ENCODE data around the gene CCDC192. TPM values are rescaled to one million over a fixed set of nuclear protein-coding genes. Genes with fewer than 3 reads are reported as not detected.

CCDC192 gene
- total RNA-seq, 3 donors from 2014 or later, result 1.3 TPM; not detected in 2

- Histone ChIP-seq H3K27me3 (no peaks in the 10 kb centered on the region), H3K4me3 (no peak overlapping the region), H3K27ac (no peak overlapping the region), H3K4me1 (peaks cover 0 to 2% of the 10 kb centered on the region in 2 donors), H3K36me3 (no peaks in the 10 kb centered on the region), H3K9me3 (no peaks in the 10 kb centered on the region)
- TF ChIP-seq POLR2AphosphoS5 (IDR thresholded peaks at IDR 0.05) (no peak), POLR2A (IDR thresholded peaks at IDR 0.05) (no peak), CTCF (IDR thresholded peaks at IDR 0.05) (no peak)
- no peak for DNase-seq (ENCODE audit: low spot score in 2 of 2)
- intact Hi-C loops (cut with DNase I; ENCODE audit: low total_unique reads), result no loop called here
These were observed 22.6 kb upstream of the CCDC192 start for GRCh38 chr5:127680595-127680994.

GRCh38 chr5:127683008-127683407 is 20.2 kb upstream of the CCDC192 start:
- no peak overlapping the region for H3K27ac ChIP-seq
- H3K4me3 ChIP-seq, result no peak overlapping the region
- intact Hi-C loops (cut with DNase I; ENCODE audit: low total_unique reads), result no loop called here
- peak in 1 of 2 donors; percentile 54 for DNase-seq (ENCODE audit: low spot score in 2 of 2)
- peaks cover 0 to 8% of the 10 kb centered on the region in 2 donors for H3K4me1 ChIP-seq
- H3K36me3 ChIP-seq, result no peaks in the 10 kb centered on the region
- H3K27me3 ChIP-seq, result no peaks in the 10 kb centered on the region
- TF ChIP-seq POLR2A (IDR thresholded peaks at IDR 0.05), result no peak
- TF ChIP-seq POLR2AphosphoS5 (IDR thresholded peaks at IDR 0.05), result no peak
- TF ChIP-seq CTCF (IDR thresholded peaks at IDR 0.05), result no peak
- H3K9me3 ChIP-seq, result no peaks in the 10 kb centered on the region

GRCh38 chr5:127684726-127685467 is 18.3 kb upstream of the CCDC192 start:
- no peak overlapping the region for H3K4me3 ChIP-seq
- H3K36me3 ChIP-seq, result no peaks in the 10 kb centered on the region
- intact Hi-C loops (cut with DNase I; ENCODE audit: low total_unique reads), result no loop called here
- peak overlapping the region; percentile 43 to 59 for H3K27ac ChIP-seq
- peaks cover 0 to 8% of the 10 kb centered on the region in 2 donors for H3K4me1 ChIP-seq
- no peak for DNase-seq (ENCODE audit: low spot score in 2 of 2)
- H3K9me3 ChIP-seq, result no peaks in the 10 kb centered on the region
- TF ChIP-seq CTCF (IDR thresholded peaks at IDR 0.05) (no peak), POLR2AphosphoS5 (IDR thresholded peaks at IDR 0.05) (no peak), POLR2A (IDR thresholded peaks at IDR 0.05) (no peak)
- H3K27me3 ChIP-seq, result no peaks in the 10 kb centered on the region

- Histone ChIP-seq H3K36me3 (no peaks in the 10 kb centered on the region), H3K4me3 (no peak overlapping the region), H3K27me3 (no peaks in the 10 kb centered on the region), H3K4me1 (peaks cover 0 to 8% of the 10 kb centered on the region in 2 donors), H3K9me3 (no peaks in the 10 kb centered on the region), H3K27ac (peak overlapping the region; percentile 59)
- intact Hi-C loops (cut with DNase I; ENCODE audit: low total_unique reads), result no loop called here
- no peak for DNase-seq (ENCODE audit: low spot score in 2 of 2)
- no peak for TF ChIP-seq CTCF (IDR thresholded peaks at IDR 0.05)
- no peak for TF ChIP-seq POLR2A (IDR thresholded peaks at IDR 0.05)
- no peak for TF ChIP-seq POLR2AphosphoS5 (IDR thresholded peaks at IDR 0.05)
These were observed 17.5 kb upstream of the CCDC192 start for GRCh38 chr5:127685662-127686061.

GRCh38 chr5:127686424-127686823 is 16.8 kb upstream of the CCDC192 start:
- intact Hi-C loops (cut with DNase I; ENCODE audit: low total_unique reads), result no loop called here
- DNase-seq (ENCODE audit: low spot score in 2 of 2), result no peak
- no peaks in the 10 kb centered on the region for H3K36me3 ChIP-seq
- peak overlapping the region; percentile 59 for H3K27ac ChIP-seq
- H3K9me3 ChIP-seq, result no peaks in the 10 kb centered on the region
- H3K27me3 ChIP-seq, result no peaks in the 10 kb centered on the region
- TF ChIP-seq CTCF (IDR thresholded peaks at IDR 0.05) (no peak), POLR2AphosphoS5 (IDR thresholded peaks at IDR 0.05) (no peak), POLR2A (IDR thresholded peaks at IDR 0.05) (no peak)
- H3K4me1 ChIP-seq, result peaks cover 0 to 8% of the 10 kb centered on the region in 2 donors
- H3K4me3 ChIP-seq, result no peak overlapping the region
